WTC11 (cell line): ENCODE results near the gene PLCG2. TPM values are rescaled to one million over a fixed set of nuclear protein-coding genes. Genes with fewer than 3 reads are reported as not detected.

Experiments used
- ATF1 ChIP-seq: sonication (generic); formaldehyde crosslinking; IDR thresholded peaks from 2 replicates; pipeline ENCODE4 v1.8.1; 2023; ENCODE audit warnings: mild to moderate bottlenecking, moderate library complexity, missing genetic modification reagents
- ETV6 ChIP-seq: sonication (generic); formaldehyde crosslinking; IDR thresholded peaks from 2 replicates; pipeline ENCODE4 v1.8.1; 2022; ENCODE audit warnings: mild to moderate bottlenecking, missing genetic modification reagents
- HMGA2 ChIP-seq: fragments of 250-450 bp; sonication (Bioruptor Pico); IDR thresholded peaks from 2 replicates; pipeline ENCODE4 v1.4.0; 2021; ENCODE audit warnings: mild to moderate bottlenecking, moderate library complexity
- NFATC4 ChIP-seq: fragments of 250-450 bp; sonication (Bioruptor Pico); IDR thresholded peaks from 2 replicates; pipeline ENCODE4 v1.9.0; 2021; ENCODE audit warnings: mild to moderate bottlenecking
- NR1H2 ChIP-seq: sonication (generic); formaldehyde crosslinking; IDR thresholded peaks from 2 replicates; pipeline ENCODE4 v1.9.0; 2021; ENCODE audit warnings: mild to moderate bottlenecking, moderate library complexity, missing genetic modification reagents
- NR2C2 ChIP-seq: sonication (generic); formaldehyde crosslinking; IDR thresholded peaks from 2 replicates; pipeline ENCODE4 v1.8.0; 2022; ENCODE audit warnings: mild to moderate bottlenecking, missing genetic modification reagents
- NR3C1 ChIP-seq: sonication (generic); formaldehyde crosslinking; conservative IDR thresholded peaks from 2 replicates; pipeline ENCODE4 v1.8.1; 2023; ENCODE audit warnings: low read depth, mild to moderate bottlenecking, missing genetic modification reagents
- RELA ChIP-seq: sonication (generic); formaldehyde crosslinking; IDR thresholded peaks from 2 replicates; pipeline ENCODE4 v1.8.1; 2022; ENCODE audit warnings: missing genetic modification reagents, mild to moderate bottlenecking, borderline replicate concordance
- TEAD1 ChIP-seq: sonication (generic); formaldehyde crosslinking; IDR thresholded peaks from 2 replicates; pipeline ENCODE4 v1.8.0; 2022; ENCODE audit warnings: mild to moderate bottlenecking, missing genetic modification reagents
- TP53 ChIP-seq: sonication (generic); formaldehyde crosslinking; IDR thresholded peaks from 2 replicates; pipeline ENCODE4 v1.8.1; 2023; ENCODE audit warnings: mild to moderate bottlenecking, missing genetic modification reagents
- ZNF121 ChIP-seq: sonication (generic); formaldehyde crosslinking; IDR thresholded peaks from 2 replicates; pipeline ENCODE4 v1.8.0; 2023; ENCODE audit warnings: missing genetic modification reagents
- ZNF263 ChIP-seq: sonication (generic); formaldehyde crosslinking; IDR thresholded peaks from 2 replicates; pipeline ENCODE4 v1.8.1; 2022; ENCODE audit warnings: low read depth, mild to moderate bottlenecking, moderate library complexity, missing genetic modification reagents
- ZNF423 ChIP-seq: fragments of 250-450 bp; sonication (Bioruptor Pico); IDR thresholded peaks from 2 replicates; pipeline ENCODE4 v2.1.2; 2022; ENCODE audit warnings: mild to moderate bottlenecking, moderate library complexity
- total RNA-seq: library from RNA; stranded (reverse); gene quantifications from 3 replicates; pipeline ENCODE4 v1.2.3, GENCODE V29; 2021
- TF ChIP-seq, protein P1 (sequence below): sonication (generic); formaldehyde crosslinking; IDR thresholded peaks from 2 replicates; pipeline ENCODE4 v1.8.1; 2023; ENCODE audit warnings: mild to moderate bottlenecking, moderate library complexity, missing genetic modification reagents
- TF ChIP-seq, protein P2 (sequence below): fragments of 250-450 bp; sonication (Bioruptor Pico); IDR thresholded peaks from 2 replicates; pipeline ENCODE4 v1.9.0; 2021; ENCODE audit warnings: mild to moderate bottlenecking
- TF ChIP-seq, protein P3 (sequence below): sonication (generic); formaldehyde crosslinking; IDR thresholded peaks from 2 replicates; pipeline ENCODE4 v1.8.0; 2022; ENCODE audit warnings: missing genetic modification reagents
- TF ChIP-seq, protein P4 (sequence below): sonication (generic); formaldehyde crosslinking; IDR thresholded peaks from 2 replicates; pipeline ENCODE4 v1.8.1; 2023; ENCODE audit warnings: mild to moderate bottlenecking, missing genetic modification reagents, borderline replicate concordance
- TF ChIP-seq, protein P5 (sequence below): fragments of 250-450 bp; sonication (Bioruptor Pico); IDR thresholded peaks from 2 replicates; pipeline ENCODE4 v1.9.0; 2021; ENCODE audit warnings: moderate library complexity, mild to moderate bottlenecking, inconsistent platforms, borderline replicate concordance
- TF ChIP-seq, protein P6 (sequence below): sonication (generic); formaldehyde crosslinking; conservative IDR thresholded peaks from 2 replicates; pipeline ENCODE4 v1.8.1; 2022; ENCODE audit warnings: mild to moderate bottlenecking, missing genetic modification reagents
- TF ChIP-seq, protein P7 (sequence below): sonication (generic); formaldehyde crosslinking; IDR thresholded peaks from 2 replicates; pipeline ENCODE4 v1.8.0; 2023; ENCODE audit warnings: missing genetic modification reagents, mild to moderate bottlenecking, borderline replicate concordance
- TF ChIP-seq, protein P8 (sequence below): sonication (generic); formaldehyde crosslinking; IDR thresholded peaks from 2 replicates; pipeline ENCODE4 v1.8.0; 2022; ENCODE audit warnings: mild to moderate bottlenecking, missing genetic modification reagents

Gene PLCG2
- total RNA-seq, 1 experiment from 2014 or later = 7.0 TPM

DNA sequence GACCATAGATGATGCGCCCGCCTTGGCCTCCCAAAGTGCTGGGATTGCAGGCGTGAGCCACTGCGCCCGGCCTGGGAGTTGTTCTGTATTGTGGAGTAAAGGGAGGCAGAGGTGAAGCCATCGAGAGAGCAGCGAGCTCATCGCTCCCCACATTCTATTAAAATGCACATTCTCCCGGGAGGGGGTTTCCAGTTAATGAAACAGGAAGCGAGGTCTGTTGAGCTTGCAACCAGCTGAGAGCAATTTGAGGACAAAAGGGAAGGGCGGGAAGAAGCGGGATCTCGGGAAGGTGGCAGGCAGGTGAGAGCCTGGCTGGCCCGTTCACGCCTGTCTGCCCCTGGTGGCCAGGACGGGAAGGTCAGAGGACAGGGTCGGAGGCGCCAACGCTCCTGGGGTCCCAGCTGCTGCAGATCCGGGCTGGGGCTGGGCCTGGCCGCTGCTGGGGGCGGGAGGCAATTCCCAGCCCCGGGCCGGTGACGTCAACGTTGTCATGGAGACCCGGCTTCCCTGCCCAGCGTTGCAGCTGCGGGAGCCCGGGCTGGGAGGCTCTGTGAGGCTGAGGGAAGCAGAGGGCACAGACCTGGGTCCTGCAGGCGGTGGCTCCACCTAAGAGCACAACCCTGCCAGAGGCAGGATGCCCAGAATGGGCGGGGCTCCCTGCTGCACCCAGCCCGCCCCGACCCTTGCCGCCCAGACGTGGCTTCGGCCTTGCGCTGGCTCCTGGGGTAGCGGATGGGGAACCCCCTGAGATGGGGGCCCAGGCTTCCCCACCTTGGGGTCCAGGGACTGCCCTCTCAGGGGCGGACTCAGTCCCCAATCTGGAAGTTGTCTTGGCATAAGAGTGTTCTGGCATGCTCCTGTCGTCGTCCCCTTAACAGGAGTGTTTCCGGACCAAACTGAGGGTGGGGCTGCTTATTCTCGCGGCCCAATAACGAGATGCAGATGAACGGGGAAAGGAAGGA lies 48.7 kb upstream of the PLCG2 start (continued):
- TF ChIP-seq, protein P1, sequence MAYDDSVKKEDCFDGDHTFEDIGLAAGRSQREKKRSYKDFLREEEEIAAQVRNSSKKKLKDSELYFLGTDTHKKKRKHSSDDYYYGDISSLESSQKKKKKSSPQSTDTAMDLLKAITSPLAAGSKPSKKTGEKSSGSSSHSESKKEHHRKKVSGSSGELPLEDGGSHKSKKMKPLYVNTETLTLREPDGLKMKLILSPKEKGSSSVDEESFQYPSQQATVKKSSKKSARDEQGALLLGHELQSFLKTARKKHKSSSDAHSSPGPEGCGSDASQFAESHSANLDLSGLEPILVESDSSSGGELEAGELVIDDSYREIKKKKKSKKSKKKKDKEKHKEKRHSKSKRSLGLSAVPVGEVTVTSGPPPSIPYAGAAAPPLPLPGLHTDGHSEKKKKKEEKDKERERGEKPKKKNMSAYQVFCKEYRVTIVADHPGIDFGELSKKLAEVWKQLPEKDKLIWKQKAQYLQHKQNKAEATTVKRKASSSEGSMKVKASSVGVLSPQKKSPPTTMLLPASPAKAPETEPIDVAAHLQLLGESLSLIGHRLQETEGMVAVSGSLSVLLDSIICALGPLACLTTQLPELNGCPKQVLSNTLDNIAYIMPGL = peak; percentile 67
- TF ChIP-seq NR2C2 = no peak
- no peak for TF ChIP-seq TP53 (CRISPR knock-in tag)
- no peak for TF ChIP-seq HMGA2
- TF ChIP-seq, protein P2, sequence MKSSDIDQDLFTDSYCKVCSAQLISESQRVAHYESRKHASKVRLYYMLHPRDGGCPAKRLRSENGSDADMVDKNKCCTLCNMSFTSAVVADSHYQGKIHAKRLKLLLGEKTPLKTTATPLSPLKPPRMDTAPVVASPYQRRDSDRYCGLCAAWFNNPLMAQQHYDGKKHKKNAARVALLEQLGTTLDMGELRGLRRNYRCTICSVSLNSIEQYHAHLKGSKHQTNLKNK (CRISPR knock-in tag) = no peak
- TF ChIP-seq RELA = no peak
- TF ChIP-seq NFATC4 (CRISPR knock-in tag) = no peak
- TF ChIP-seq ETV6 (CRISPR knock-in tag) = peak; percentile 97
- TF ChIP-seq TEAD1 (CRISPR knock-in tag) = peak; percentile 92
- 0 out of 2 replicates have a peak, but pooled peaks have one; percentile 3 for TF ChIP-seq ZNF423 (CRISPR knock-in tag)
- TF ChIP-seq, protein P3, sequence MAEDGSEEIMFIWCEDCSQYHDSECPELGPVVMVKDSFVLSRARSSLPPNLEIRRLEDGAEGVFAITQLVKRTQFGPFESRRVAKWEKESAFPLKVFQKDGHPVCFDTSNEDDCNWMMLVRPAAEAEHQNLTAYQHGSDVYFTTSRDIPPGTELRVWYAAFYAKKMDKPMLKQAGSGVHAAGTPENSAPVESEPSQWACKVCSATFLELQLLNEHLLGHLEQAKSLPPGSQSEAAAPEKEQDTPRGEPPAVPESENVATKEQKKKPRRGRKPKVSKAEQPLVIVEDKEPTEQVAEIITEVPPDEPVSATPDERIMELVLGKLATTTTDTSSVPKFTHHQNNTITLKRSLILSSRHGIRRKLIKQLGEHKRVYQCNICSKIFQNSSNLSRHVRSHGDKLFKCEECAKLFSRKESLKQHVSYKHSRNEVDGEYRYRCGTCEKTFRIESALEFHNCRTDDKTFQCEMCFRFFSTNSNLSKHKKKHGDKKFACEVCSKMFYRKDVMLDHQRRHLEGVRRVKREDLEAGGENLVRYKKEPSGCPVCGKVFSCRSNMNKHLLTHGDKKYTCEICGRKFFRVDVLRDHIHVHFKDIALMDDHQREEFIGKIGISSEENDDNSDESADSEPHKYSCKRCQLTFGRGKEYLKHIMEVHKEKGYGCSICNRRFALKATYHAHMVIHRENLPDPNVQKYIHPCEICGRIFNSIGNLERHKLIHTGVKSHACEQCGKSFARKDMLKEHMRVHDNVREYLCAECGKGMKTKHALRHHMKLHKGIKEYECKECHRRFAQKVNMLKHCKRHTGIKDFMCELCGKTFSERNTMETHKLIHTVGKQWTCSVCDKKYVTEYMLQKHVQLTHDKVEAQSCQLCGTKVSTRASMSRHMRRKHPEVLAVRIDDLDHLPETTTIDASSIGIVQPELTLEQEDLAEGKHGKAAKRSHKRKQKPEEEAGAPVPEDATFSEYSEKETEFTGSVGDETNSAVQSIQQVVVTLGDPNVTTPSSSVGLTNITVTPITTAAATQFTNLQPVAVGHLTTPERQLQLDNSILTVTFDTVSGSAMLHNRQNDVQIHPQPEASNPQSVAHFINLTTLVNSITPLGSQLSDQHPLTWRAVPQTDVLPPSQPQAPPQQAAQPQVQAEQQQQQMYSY (CRISPR knock-in tag) = no peak
- TF ChIP-seq, protein P4, sequence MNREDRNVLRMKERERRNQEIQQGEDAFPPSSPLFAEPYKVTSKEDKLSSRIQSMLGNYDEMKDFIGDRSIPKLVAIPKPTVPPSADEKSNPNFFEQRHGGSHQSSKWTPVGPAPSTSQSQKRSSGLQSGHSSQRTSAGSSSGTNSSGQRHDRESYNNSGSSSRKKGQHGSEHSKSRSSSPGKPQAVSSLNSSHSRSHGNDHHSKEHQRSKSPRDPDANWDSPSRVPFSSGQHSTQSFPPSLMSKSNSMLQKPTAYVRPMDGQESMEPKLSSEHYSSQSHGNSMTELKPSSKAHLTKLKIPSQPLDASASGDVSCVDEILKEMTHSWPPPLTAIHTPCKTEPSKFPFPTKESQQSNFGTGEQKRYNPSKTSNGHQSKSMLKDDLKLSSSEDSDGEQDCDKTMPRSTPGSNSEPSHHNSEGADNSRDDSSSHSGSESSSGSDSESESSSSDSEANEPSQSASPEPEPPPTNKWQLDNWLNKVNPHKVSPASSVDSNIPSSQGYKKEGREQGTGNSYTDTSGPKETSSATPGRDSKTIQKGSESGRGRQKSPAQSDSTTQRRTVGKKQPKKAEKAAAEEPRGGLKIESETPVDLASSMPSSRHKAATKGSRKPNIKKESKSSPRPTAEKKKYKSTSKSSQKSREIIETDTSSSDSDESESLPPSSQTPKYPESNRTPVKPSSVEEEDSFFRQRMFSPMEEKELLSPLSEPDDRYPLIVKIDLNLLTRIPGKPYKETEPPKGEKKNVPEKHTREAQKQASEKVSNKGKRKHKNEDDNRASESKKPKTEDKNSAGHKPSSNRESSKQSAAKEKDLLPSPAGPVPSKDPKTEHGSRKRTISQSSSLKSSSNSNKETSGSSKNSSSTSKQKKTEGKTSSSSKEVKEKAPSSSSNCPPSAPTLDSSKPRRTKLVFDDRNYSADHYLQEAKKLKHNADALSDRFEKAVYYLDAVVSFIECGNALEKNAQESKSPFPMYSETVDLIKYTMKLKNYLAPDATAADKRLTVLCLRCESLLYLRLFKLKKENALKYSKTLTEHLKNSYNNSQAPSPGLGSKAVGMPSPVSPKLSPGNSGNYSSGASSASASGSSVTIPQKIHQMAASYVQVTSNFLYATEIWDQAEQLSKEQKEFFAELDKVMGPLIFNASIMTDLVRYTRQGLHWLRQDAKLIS (CRISPR knock-in tag) = no peak; the same call in 1 of the 2 replicates
- TF ChIP-seq, protein P5, sequence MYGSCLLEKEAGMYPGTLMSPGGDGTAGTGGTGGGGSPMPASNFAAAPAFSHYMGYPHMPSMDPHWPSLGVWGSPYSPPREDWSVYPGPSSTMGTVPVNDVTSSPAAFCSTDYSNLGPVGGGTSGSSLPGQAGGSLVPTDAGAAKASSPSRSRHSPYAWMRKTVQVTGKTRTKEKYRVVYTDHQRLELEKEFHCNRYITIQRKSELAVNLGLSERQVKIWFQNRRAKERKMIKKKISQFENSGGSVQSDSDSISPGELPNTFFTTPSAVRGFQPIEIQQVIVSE (CRISPR knock-in tag) = no peak
- TF ChIP-seq NR1H2 (CRISPR knock-in tag) = no peak
- TF ChIP-seq NR3C1 (CRISPR knock-in tag) = no peak
- TF ChIP-seq, protein P6, sequence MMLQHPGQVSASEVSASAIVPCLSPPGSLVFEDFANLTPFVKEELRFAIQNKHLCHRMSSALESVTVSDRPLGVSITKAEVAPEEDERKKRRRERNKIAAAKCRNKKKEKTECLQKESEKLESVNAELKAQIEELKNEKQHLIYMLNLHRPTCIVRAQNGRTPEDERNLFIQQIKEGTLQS = no peak
- TF ChIP-seq, protein P7, sequence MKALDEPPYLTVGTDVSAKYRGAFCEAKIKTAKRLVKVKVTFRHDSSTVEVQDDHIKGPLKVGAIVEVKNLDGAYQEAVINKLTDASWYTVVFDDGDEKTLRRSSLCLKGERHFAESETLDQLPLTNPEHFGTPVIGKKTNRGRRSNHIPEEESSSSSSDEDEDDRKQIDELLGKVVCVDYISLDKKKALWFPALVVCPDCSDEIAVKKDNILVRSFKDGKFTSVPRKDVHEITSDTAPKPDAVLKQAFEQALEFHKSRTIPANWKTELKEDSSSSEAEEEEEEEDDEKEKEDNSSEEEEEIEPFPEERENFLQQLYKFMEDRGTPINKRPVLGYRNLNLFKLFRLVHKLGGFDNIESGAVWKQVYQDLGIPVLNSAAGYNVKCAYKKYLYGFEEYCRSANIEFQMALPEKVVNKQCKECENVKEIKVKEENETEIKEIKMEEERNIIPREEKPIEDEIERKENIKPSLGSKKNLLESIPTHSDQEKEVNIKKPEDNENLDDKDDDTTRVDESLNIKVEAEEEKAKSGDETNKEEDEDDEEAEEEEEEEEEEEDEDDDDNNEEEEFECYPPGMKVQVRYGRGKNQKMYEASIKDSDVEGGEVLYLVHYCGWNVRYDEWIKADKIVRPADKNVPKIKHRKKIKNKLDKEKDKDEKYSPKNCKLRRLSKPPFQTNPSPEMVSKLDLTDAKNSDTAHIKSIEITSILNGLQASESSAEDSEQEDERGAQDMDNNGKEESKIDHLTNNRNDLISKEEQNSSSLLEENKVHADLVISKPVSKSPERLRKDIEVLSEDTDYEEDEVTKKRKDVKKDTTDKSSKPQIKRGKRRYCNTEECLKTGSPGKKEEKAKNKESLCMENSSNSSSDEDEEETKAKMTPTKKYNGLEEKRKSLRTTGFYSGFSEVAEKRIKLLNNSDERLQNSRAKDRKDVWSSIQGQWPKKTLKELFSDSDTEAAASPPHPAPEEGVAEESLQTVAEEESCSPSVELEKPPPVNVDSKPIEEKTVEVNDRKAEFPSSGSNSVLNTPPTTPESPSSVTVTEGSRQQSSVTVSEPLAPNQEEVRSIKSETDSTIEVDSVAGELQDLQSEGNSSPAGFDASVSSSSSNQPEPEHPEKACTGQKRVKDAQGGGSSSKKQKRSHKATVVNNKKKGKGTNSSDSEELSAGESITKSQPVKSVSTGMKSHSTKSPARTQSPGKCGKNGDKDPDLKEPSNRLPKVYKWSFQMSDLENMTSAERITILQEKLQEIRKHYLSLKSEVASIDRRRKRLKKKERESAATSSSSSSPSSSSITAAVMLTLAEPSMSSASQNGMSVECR = peak; percentile 53; the same call in 1 of the 2 replicates
- TF ChIP-seq ZNF263 (CRISPR knock-in tag) = no peak
- peak; percentile 98 for TF ChIP-seq ZNF121 (CRISPR knock-in tag)
- TF ChIP-seq ATF1 (CRISPR knock-in tag) = no peak
- TF ChIP-seq, protein P8, sequence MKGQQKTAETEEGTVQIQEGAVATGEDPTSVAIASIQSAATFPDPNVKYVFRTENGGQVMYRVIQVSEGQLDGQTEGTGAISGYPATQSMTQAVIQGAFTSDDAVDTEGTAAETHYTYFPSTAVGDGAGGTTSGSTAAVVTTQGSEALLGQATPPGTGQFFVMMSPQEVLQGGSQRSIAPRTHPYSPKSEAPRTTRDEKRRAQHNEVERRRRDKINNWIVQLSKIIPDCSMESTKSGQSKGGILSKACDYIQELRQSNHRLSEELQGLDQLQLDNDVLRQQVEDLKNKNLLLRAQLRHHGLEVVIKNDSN (CRISPR knock-in tag) = no peak; the same call in 1 of the 2 replicates
